ES-I3 (cell line): ENCODE data around the gene MAP2K2.

Experiments used
- H3K36me3 ChIP-seq: 2 replicates; pipeline ENCODE4 v1.6.1; 2013; ENCODE audit warnings: mild to moderate bottlenecking, low read length, control low read depth, moderate library complexity; ENCODE audit not compliant: insufficient read depth
- H3K4me1 ChIP-seq: 2 replicates; pipeline ENCODE4 v1.6.1; 2013; ENCODE audit warnings: mild to moderate bottlenecking, control low read depth, low read length; ENCODE audit not compliant: insufficient read depth
- H3K9ac ChIP-seq: 2 replicates; pipeline ENCODE4 v1.6.1; 2013; ENCODE audit warnings: low read depth, mild to moderate bottlenecking, low read length, moderate library complexity
- H3K9me3 ChIP-seq: 2 replicates; pipeline ENCODE4 v1.6.1; 2013; ENCODE audit warnings: mild to moderate bottlenecking, low read length, moderate library complexity; ENCODE audit not compliant: control insufficient read depth, insufficient read depth

The MAP2K2 gene

GRCh38 chr19:4058693-4059452, 65.0 kb downstream of the MAP2K2 start:
- Histone ChIP-seq H3K9ac (no peak overlapping the region), H3K4me1 (peaks cover 23% of the 10 kb centered on the region; the same call in 1 of the 2 replicates), H3K9me3 (no peaks in the 10 kb centered on the region), H3K36me3 (peaks cover 3% of the 10 kb centered on the region; the same call in 1 of the 2 replicates)

- Histone ChIP-seq H3K4me1 (peaks cover 24% of the 10 kb centered on the region; the same call in 1 of the 2 replicates), H3K36me3 (peaks cover 8% of the 10 kb centered on the region; the same call in 1 of the 2 replicates), H3K9ac (no peak overlapping the region), H3K9me3 (no peaks in the 10 kb centered on the region)
These were observed 65.8 kb downstream of the MAP2K2 start for GRCh38 chr19:4057931-4058692.

GRCh38 chr19:4055209-4055552, 68.7 kb downstream of the MAP2K2 start:
- H3K4me1 ChIP-seq: peaks cover 19% of the 10 kb centered on the region; the same call in 1 of the 2 replicates
- no peak overlapping the region for H3K9ac ChIP-seq
- peaks cover 11% of the 10 kb centered on the region for H3K36me3 ChIP-seq
- no peaks in the 10 kb centered on the region for H3K9me3 ChIP-seq

- Histone ChIP-seq H3K4me1 (peaks cover 19% of the 10 kb centered on the region; the same call in 1 of the 2 replicates), H3K36me3 (peaks cover 11% of the 10 kb centered on the region), H3K9me3 (no peaks in the 10 kb centered on the region), H3K9ac (no peak overlapping the region)
These were observed 69.3 kb downstream of the MAP2K2 start for GRCh38 chr19:4054441-4055208.

GRCh38 chr19:4053423-4054324, 70.2 kb downstream of the MAP2K2 start:
- Histone ChIP-seq H3K9me3 (no peaks in the 10 kb centered on the region), H3K36me3 (peaks cover 11% of the 10 kb centered on the region), H3K9ac (no peak overlapping the region), H3K4me1 (peaks cover 12% of the 10 kb centered on the region; the same call in 1 of the 2 replicates)

GRCh38 chr19:4052993-4053422, 70.9 kb downstream of the MAP2K2 start:
- peaks cover 11% of the 10 kb centered on the region for H3K36me3 ChIP-seq
- H3K9me3 ChIP-seq: no peaks in the 10 kb centered on the region
- H3K4me1 ChIP-seq: peaks cover 10% of the 10 kb centered on the region; the same call in 1 of the 2 replicates
- no peak overlapping the region for H3K9ac ChIP-seq

GRCh38 chr19:4052114-4052992, 71.6 kb downstream of the MAP2K2 start:
- Histone ChIP-seq H3K9me3 (no peaks in the 10 kb centered on the region), H3K4me1 (peaks cover 10% of the 10 kb centered on the region; the same call in 1 of the 2 replicates), H3K36me3 (peaks cover 11% of the 10 kb centered on the region), H3K9ac (no peak overlapping the region)

- Histone ChIP-seq H3K9me3 (no peaks in the 10 kb centered on the region), H3K4me1 (peaks cover 10% of the 10 kb centered on the region; the same call in 1 of the 2 replicates), H3K9ac (no peak overlapping the region), H3K36me3 (peaks cover 11% of the 10 kb centered on the region)
These were observed 72.5 kb downstream of the MAP2K2 start for GRCh38 chr19:4051175-4052101.

- Histone ChIP-seq H3K36me3 (peaks cover 11% of the 10 kb centered on the region), H3K4me1 (peaks cover 17% of the 10 kb centered on the region; the same call in 1 of the 2 replicates), H3K9me3 (no peaks in the 10 kb centered on the region), H3K9ac (no peak overlapping the region)
These were observed 74.5 kb downstream of the MAP2K2 start for GRCh38 chr19:4049432-4049831.

- H3K9ac ChIP-seq: no peak overlapping the region
- no peaks in the 10 kb centered on the region; the same call in none of the 2 replicates for H3K36me3 ChIP-seq
- no peaks in the 10 kb centered on the region for H3K9me3 ChIP-seq
- H3K4me1 ChIP-seq: peaks cover 7% of the 10 kb centered on the region; the same call in 1 of the 2 replicates
These were observed 76.8 kb downstream of the MAP2K2 start for GRCh38 chr19:4046946-4047683.

GRCh38 chr19:4046362-4046691, 77.6 kb downstream of the MAP2K2 start:
- no peak overlapping the region for H3K9ac ChIP-seq
- H3K9me3 ChIP-seq: no peaks in the 10 kb centered on the region
- peaks cover 7% of the 10 kb centered on the region; the same call in 1 of the 2 replicates for H3K4me1 ChIP-seq
- no peaks in the 10 kb centered on the region; the same call in none of the 2 replicates for H3K36me3 ChIP-seq
